Measurements from ENCODE around the gene CACNB1. TPM values are rescaled to one million over a fixed set of nuclear protein-coding genes. Genes with fewer than 3 reads are reported as not detected.

CACNB1 gene
- total RNA-seq, 1 donor from 2014 or later: 13.8 TPM

DNA sequence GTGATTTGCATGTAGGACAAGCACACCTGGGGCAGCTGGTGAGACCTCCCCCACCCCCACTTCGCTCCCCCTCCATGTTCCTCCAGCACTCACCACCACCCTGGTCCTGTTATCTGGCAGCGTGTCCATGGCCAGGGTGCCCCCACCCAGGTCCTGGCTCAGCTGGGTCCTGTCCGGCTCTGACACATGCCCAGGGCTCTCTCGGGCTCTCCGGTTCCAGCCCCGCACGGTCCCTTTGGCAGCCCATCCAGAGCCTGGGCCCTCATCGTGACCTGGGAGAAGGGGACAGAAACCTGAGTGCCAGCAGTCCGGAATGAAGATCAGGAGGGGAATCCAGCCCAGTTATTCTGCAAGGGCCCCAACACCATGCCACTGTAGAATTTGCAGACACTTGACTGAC is 57.9 kb downstream of the CACNB1 start:
- TF ChIP-seq, protein P1, sequence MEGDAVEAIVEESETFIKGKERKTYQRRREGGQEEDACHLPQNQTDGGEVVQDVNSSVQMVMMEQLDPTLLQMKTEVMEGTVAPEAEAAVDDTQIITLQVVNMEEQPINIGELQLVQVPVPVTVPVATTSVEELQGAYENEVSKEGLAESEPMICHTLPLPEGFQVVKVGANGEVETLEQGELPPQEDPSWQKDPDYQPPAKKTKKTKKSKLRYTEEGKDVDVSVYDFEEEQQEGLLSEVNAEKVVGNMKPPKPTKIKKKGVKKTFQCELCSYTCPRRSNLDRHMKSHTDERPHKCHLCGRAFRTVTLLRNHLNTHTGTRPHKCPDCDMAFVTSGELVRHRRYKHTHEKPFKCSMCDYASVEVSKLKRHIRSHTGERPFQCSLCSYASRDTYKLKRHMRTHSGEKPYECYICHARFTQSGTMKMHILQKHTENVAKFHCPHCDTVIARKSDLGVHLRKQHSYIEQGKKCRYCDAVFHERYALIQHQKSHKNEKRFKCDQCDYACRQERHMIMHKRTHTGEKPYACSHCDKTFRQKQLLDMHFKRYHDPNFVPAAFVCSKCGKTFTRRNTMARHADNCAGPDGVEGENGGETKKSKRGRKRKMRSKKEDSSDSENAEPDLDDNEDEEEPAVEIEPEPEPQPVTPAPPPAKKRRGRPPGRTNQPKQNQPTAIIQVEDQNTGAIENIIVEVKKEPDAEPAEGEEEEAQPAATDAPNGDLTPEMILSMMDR (IDR thresholded peaks at IDR 0.05; ENCODE audit: unreplicated experiment): no peak
- Mint-ChIP-seq H3K36me3 (ENCODE audit: insufficient read depth) (no peaks in the 10 kb centered on the region), H3K4me1 (ENCODE audit: low read depth) (no peaks in the 10 kb centered on the region), H3K4me3 (ENCODE audit: low read depth) (no peak overlapping the region), H3K27ac (no peak overlapping the region), H3K9me3 (ENCODE audit: low read depth) (peaks cover 3% of the 10 kb centered on the region), H3K27me3 (peaks cover 7% of the 10 kb centered on the region)
- DNase-seq (ENCODE audit: low spot score, unreplicated experiment): no peak

- TF ChIP-seq, protein P1 (IDR thresholded peaks at IDR 0.05; ENCODE audit: unreplicated experiment): no peak
- no peaks in the 10 kb centered on the region for H3K4me1 Mint-ChIP-seq (ENCODE audit: low read depth)
- peaks cover 3% of the 10 kb centered on the region for H3K9me3 Mint-ChIP-seq (ENCODE audit: low read depth)
- no peaks in the 10 kb centered on the region for H3K36me3 Mint-ChIP-seq (ENCODE audit: insufficient read depth)
- no peak for DNase-seq (ENCODE audit: low spot score, unreplicated experiment)
- H3K27ac Mint-ChIP-seq: no peak overlapping the region
- H3K4me3 Mint-ChIP-seq (ENCODE audit: low read depth): no peak overlapping the region
- H3K27me3 Mint-ChIP-seq: peaks cover 7% of the 10 kb centered on the region
These were observed 58.3 kb downstream of the CACNB1 start for GRCh38 chr17:39139161-39139511.

DNA sequence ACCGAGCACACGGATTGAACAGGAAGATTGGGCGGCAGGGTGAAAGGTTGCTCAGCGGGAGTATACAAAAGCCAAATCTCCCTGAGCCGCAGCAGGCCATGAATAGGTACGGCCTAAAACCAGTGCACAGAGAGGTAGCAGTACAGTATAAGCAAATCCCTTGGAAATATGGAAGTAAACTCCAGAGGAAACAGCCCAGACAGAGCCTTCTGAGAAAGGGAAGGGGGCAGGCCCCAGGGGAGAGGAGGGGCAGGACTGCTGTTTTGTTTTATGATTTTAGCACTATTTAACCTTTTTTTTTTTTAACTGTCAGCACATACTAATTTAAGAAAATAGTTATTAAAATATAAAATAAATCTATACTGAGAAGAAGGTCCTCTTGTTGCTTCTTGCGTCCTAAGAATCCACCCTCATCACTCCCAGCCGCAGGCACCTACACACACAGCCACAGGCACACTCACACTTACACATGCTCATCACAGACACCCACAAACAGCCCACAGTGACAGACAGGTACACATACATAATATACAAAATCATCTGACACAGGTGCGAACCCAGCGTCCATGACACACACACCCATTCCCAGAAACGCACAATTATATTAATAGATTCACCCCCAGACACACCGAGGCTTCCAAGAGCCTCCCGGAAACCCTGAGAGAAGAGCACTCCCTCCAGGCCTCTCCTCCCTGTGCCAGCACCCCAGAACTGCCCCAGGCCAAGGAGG is 58.9 kb downstream of the CACNB1 start:
- no peak for DNase-seq (ENCODE audit: low spot score, unreplicated experiment)
- Mint-ChIP-seq H3K4me3 (ENCODE audit: low read depth) (no peak overlapping the region), H3K27me3 (peaks cover 7% of the 10 kb centered on the region), H3K36me3 (ENCODE audit: insufficient read depth) (no peaks in the 10 kb centered on the region), H3K9me3 (ENCODE audit: low read depth) (peaks cover 3% of the 10 kb centered on the region), H3K4me1 (ENCODE audit: low read depth) (no peaks in the 10 kb centered on the region), H3K27ac (no peak overlapping the region)
- TF ChIP-seq, protein P1 (IDR thresholded peaks at IDR 0.05; ENCODE audit: unreplicated experiment): no peak

- TF ChIP-seq, protein P1 (IDR thresholded peaks at IDR 0.05; ENCODE audit: unreplicated experiment): no peak
- peaks cover 7% of the 10 kb centered on the region for H3K27me3 Mint-ChIP-seq
- H3K9me3 Mint-ChIP-seq (ENCODE audit: low read depth): no peaks in the 10 kb centered on the region
- H3K4me3 Mint-ChIP-seq (ENCODE audit: low read depth): no peak overlapping the region
- no peak overlapping the region for H3K27ac Mint-ChIP-seq
- H3K4me1 Mint-ChIP-seq (ENCODE audit: low read depth): no peaks in the 10 kb centered on the region
- H3K36me3 Mint-ChIP-seq (ENCODE audit: insufficient read depth): no peaks in the 10 kb centered on the region
- DNase-seq (ENCODE audit: low spot score, unreplicated experiment): no peak
These were observed 62.6 kb downstream of the CACNB1 start for GRCh38 chr17:39134878-39135277.

DNA sequence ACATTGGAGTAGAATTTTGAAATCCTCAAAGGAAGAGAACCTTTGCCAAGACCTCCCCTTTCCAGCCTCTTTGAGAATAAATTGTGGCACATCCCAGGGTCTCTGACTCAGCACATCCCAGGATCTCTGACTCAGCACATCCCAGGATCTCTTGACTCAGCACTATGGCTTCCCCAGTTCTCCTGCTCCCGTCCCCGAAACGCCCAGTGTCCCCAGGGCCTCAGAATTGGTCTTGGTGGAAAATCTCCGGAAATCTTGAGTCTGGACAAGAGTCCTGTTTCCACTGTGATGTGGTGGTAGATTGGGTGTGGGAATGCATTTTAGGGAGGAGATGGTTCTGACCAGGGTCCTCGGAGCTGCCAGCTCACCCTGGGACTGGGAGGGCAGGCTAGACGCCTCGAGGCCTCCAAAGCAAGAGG is 65.3 kb downstream of the CACNB1 start:
- no peaks in the 10 kb centered on the region for H3K9me3 Mint-ChIP-seq (ENCODE audit: low read depth)
- no peaks in the 10 kb centered on the region for H3K4me1 Mint-ChIP-seq (ENCODE audit: low read depth)
- H3K4me3 Mint-ChIP-seq (ENCODE audit: low read depth): no peak overlapping the region
- TF ChIP-seq, protein P1 (IDR thresholded peaks at IDR 0.05; ENCODE audit: unreplicated experiment): no peak
- H3K27ac Mint-ChIP-seq: peak overlapping the region; percentile 1
- peaks cover 7% of the 10 kb centered on the region for H3K27me3 Mint-ChIP-seq
- DNase-seq (ENCODE audit: low spot score, unreplicated experiment): no peak
- no peaks in the 10 kb centered on the region for H3K36me3 Mint-ChIP-seq (ENCODE audit: insufficient read depth)
